ENCODE data around the gene MB.

MB gene

DNA sequence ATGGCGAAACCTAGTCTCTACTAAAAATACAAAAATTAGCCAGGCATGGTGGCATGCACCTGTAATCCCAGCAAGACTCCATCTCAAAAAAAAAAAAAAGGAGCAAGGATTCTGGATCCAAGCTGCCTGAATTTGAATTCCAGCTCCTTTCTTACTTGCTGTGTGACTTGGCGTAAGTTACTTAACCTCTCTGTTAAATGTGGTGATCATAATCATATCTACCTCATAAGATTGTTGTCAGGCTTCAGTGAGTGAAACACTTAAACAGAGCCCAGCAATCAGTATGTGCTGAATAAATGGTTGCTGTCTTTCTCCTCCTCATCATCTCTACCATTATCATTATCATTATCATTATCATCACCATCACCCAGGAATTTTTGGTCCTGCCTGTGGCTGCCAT lies 2.7 kb downstream of the MB start:
- DNase-seq: no peak

DNA sequence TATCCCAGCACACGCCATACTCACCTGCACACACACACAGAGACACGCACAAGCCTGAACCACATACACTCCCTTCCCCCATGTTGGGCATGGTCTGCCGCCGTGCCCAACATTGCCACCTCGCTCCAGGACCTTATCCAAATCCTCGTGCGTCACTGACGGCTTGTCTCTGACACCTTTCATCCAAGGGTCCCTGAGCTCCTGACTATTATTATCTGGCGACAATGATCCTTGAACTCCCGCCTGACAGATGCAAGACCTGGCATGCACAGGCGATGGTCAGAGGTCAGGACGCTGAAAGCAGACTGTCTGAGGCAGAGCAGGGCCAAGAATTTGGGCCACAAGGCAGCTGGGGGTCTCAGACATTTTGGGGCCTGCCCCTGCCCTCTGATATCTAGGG lies 4.2 kb downstream of the MB start:
- no peak for DNase-seq

DNA sequence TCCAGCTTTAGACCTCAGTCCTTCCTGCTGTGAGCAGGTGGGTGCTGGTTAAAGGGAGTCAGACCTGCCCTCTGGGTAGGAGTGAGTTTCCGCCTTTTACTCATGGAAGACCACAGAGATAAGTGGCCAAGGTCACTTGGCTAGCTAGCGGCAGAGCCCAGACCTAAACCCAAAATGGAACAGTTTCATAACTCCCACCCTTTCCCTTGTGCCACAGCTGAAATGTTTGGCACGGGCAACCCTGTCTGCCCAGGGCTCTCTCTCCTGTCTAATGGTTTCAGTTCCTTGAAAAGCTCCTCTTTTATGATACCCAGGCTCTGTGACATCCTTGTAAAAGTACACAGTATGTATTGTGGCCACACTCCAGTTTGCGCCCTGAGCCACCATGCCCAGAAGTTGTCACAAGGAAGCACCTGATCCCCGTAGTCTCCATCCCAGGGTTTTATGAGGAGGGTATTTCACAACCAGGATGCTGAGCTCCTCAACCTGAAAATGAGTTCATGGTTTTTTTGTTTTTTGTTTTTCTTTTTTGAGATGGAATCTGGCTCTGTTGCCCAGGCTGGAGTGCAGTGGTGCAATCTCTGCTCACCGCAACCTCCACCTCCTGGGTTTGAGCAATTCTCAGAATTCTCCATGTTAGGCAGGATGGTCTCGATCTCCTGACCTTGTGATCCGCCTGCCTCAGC lies 5.1 kb downstream of the MB start:
- no peak for DNase-seq

DNA sequence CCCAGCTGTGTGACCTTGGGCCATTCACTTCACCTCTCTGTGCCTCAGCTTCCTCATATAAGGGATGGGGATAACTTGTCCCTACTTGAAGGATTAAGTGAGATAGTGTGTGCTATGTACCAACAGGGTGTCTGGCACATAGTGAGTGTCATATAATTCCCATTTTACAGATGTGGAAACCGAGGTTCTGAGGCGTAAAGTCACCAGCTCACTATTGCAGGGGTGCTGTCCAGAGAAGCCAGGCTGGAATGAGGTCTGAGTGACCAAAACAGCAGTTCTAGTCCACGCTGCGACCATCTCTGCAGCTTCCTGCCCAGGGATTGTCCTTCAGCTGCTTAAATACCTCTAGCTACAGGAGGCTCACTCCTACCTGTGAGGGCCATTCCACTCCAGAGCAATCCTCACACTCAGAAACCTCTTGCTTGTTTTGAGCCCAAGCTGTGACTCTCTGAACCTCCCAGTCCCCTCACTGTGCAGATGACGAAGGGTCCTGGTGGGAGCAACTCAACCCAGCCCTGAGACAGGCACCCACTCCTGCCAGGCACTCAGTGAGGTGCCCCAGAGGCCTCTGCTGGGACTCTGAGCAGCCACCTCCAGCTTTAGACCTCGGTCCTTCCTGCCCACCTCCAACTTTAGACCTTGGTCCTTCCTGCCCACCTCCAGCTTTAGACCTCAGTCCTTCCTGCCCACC lies 5.8 kb downstream of the MB start:
- no peak for DNase-seq

DNA sequence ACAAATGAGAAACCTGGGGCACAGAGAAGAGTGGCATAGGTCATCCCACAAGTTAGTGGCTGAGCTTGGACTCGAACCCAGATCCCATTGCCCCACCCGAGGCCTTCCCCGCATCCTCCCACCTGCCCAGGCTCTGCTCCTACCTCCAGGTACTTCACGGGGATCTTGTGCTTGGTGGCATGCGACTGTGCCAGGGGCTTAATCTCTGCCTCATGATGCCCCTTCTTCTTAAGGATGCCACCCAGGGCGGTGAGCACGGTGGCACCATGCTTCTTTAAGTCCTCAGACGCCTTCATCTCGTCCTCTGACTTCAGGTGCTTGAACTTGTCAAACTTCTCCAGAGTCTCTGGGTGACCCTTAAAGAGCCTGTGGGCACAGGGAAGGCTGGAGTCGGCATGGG lies 6.4 kb downstream of the MB start:
- DNase-seq: no peak

DNA sequence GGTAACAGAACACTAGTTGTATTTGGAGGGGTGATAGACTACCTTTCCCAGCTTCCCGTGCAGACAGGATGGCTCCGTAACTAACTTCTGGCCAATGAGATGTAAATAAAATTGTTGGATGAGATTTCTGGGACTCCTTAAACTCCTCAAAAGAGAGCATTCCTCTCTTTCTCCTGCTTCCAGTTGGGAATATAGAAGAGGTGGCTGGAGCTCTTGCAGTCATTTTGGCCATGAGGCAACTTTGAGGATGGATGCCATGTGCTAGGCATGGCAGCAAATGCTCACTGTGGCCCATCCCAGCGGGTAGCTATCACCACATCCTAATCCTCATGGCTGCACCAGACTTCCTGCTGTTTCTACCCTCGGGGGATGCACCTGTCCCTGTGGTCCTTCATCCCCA lies 7.4 kb downstream of the MB start:
- DNase-seq: no peak

DNA sequence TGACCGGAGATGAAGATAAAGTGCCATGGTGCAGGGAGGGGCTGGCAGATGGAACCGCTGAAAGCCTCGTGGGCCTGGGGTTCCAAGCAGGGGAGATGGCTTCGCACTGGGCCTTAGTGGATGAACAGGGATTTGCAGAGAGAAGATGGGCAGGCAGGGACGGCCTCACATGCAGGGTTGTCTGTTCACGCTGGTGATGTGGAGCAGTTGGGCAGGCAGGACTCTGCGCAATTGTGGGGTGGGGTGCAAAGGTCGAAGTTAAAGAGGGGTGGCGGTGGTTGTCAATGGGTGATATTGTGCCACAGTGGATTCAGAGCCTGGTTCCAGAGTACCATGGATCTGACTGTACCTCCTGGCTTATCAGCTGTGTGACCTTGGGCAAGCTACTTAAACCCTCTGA lies 7.9 kb downstream of the MB start:
- no peak for DNase-seq

DNA sequence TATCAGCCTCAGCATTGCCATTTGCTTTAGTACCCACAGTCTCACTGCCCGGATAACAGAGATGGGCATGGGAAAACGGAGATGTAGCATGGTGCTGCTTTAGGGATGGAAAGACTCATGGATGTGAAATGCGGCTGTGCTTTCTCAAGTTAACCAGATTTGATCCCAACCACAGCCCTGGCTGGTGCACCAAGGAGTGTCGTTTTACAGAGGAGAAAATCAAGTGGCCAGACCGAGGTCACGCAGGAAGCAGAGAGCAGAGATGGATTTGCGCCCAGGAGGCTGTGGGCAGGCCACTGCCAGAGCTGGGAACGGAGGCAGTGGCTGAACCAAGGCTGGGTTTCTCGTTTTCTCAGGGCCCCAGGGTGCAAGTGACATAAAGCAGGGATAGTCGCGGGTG lies 9.0 kb downstream of the MB start:
- no peak for DNase-seq

DNA sequence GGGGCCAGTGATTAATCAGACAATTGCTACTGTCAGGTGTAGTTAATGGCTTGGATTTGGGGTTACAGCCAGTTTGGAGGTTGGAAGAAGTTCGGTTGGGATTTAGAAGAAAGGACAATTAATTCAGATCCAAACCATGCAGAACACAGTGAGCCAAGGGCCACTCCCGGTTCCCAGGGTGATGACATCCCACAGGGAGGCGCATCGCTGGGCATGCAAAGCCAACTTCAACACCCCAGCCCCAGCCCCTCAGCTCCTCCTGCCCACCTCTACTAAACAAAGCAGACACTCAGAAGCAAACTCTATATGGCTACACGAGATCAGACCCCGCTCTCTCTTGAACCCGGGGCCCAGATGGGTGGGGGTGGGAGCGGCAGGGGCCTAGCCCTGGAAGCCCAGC lies 10.2 kb downstream of the MB start:
- DNase-seq: no peak

DNA sequence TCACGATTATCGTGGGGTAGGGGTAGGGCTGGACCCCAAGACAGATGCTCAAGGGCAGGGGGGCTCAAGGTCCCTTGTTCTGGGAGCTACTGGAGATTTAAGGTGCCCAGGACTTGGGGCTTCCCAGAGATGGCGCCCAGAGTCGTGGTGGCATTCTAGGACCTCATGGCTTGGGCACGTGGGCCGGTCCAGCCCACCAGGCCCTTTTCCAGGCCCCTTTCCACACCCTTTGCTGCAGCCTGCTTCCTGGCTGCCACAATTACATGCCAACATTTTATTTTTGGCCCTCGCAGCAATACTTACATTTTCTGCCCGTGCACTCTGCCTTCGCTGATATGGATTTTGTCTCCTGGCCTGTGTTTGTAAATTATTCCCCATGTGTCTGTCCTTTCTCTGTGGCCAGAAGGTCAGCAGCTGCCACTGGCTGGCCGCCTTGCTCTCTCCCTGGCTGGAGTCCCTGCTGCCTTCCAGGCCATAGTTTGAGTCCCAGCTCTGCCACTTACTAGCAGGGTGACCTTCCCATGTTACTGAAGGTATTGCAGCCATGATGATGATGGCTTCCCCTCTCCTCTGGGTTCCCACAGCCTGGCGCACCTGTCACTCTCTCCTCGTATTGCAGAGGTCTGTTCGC lies 11.2 kb downstream of the MB start:
- no peak for DNase-seq

DNA sequence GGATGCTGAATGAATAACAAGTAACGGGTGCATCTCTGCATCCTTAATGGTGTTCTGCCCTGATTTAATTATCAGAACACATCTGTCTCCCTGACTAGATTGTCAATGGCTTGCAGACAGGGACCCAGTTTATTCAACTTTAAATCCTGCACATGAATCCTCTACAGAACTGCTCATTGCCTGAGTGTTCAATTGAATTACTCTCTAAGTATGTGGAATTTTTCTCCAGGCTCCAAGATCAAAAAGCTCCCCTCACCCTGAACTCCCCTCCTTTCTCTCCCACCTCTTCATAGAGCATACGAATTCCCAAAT lies 11.8 kb downstream of the MB start:
- DNase-seq: no peak

DNA sequence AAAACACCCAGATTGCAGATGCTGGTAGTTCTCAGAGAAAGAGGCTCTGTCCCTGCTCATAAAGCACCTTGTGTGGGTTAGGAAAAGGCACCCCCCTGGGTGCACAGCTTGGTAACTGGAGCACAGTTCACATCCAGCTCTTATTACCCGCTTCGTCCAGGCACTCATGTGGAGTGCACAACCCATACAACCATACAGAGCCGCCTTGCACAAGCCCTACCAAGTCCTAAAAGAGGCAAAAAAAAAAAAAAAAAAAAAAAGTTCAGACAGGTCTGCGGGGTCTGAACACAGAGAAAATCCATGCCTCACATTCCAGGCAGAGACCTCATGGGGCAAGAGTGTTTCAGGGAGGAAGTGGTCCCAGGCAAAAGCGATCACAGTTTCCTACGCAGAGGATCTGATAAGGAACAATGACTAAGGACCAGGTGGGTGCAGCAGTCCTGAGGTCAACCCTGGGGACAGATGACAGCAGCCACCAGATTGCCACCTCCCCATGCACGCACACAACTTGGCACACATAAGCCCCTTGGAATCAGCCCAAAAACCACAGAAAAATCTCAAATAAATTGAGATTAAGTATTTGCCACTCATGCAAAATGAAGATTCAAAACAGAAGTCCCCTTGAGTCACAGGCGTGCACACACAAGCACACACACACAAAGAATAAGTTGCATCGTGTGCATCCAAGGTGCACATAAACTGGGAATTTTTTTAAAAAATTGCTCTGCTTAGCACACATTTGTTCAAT lies 12.3 kb downstream of the MB start:
- DNase-seq: no peak

DNA sequence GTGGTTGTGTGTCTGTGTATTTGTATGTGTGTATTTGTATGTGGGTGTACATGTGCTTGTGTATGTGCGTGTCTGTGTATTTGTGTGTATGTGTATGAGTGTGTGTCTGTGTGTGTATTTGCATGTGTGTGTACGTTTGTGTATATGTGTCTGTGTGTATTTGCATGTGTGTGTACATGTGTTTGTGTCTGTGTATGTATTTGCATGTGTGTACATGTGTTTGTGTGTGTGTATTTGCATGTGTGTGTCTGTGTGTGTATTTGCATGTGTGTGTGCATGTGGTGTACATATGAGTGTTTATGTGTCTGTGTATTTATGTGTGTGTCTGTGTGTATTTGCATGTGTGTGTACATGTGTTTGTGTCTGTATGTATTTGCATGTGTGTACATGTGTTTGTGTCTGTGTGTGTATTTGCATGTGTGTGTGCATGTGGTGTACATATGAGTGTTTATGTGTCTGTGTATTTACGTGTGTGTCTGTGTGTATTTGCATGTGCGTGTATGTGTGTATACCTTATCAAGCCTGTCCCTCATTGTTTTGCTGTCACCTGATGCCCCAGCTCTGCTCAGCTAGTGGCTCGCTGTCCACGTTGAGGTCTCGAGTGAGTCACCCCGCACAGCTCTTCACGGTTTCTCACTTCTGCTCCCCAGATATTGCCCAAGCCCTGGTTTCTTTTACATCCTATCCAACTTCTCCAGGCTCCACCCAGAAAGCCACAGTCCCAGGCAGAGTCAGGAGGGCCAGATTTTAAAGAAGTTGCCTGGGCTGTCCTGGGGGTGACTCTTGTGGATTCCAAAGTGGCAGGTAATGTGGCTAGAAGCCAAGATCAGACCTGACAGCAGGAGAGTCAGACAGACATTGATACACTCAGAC lies 15.2 kb downstream of the MB start:
- DNase-seq: no peak

DNA sequence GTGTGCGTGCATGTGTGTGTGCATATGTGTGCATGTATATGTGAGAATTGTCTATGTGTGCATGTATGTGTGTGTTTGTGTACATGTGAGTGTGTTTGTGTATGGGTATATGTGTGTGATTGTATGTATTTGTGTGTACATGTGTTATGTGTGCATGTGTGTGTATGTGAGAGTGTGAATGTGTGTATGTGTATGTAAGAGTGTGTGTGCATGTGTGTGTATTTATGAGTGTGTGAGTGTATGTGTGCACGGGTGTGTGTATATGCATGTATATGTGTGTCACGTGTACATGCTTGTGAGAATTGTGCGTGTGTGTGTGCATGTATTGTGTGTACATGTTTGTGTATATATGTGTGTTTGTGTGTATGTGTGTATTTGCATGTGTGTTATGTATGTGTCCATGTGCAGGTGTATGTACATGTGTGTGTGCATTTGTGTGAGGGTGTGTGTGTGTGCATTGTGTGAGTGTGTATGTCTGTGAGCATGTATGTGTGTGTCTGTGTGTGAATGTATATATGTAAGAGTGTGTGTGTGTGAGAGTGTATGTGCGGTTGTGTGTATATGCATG lies 16.0 kb downstream of the MB start:
- DNase-seq: no peak

DNA sequence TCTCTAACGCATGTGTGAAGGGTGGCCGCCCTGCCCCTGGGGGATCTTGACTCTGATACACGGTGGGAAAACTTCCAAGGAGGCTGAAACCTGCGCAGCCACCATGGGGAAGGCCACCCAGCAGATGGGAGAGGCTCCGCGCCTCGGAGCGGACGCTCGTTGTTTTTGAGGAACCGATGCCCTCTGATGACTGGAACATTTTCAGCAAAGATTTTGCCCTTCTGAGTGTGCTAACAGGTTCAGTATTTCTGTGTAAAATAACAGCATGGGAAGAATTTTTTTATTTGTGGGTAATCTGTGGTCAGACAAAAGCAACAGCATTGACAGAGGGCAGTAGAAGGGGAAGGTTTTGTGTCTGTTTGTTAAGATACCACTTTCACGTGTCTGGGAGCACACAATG lies 16.7 kb downstream of the MB start:
- DNase-seq: no peak

DNA sequence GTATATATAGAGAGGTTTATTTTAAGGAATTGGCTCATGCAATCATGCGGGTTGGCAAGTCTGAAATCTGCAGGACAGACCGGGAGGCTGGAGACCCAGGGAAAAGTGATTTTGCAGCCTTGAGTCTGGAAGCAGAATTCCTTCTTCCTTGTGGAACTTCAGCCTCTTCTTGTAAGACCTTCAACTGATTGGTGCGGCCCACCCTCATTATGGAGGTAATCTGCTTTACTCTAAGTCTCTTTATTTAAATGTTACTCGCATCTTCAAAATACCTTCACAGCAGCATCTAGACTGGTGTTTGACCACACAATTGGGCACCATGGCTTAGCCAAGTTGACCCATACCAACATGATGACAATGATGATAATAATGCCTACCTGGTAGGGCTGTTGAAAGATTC lies 17.8 kb downstream of the MB start:
- no peak for DNase-seq

DNA sequence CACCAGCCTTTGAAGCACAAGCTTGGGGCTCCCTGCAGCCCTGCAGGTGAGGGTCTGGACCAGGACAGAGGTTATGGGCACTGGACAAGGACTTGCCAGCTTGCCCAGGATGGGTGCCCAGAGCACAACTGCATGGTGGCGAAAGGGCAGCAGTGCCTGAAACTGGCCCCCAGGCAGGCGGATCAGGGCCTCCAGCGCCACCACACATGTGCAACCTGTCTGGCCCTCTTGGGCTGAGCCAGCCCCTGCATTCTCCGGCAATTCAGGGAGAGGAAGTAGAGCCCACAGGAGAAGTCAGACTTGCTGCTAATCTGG lies 18.8 kb downstream of the MB start:
- no peak for DNase-seq

DNA sequence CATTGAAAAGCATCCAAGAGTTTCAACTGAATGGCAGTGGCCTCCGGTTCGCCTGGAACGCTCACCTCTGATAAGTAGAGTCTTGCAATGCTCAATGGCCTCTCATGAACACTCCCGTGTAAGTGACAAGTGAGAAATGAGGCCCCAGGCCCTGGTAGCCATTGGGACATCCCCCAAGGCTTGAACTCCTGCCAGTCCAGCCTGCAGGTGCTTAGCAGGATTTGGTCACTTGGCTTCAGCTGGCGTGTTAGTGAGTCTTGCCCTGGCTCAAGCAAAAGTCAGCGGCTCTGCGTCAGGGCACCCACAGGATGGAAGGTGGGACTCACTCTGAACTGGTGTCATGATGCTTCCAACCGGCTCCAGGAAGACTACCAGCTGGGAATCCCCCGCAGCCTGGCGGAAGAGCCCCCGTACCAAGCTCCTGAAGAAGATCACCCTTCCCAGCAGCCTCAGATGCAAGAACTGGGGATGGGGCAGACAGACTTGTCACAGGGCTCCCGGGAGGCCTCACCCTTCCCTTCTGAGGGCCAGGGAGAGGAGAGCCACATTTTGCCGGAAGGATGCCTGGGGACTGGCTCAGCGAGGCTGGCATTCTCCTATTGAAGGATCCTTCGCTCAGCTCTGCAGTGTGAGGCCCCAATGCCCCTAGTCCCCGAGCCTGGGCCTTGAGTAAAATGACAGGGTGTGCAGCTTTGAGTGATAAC lies 19.3 kb downstream of the MB start:
- no peak for DNase-seq

DNA sequence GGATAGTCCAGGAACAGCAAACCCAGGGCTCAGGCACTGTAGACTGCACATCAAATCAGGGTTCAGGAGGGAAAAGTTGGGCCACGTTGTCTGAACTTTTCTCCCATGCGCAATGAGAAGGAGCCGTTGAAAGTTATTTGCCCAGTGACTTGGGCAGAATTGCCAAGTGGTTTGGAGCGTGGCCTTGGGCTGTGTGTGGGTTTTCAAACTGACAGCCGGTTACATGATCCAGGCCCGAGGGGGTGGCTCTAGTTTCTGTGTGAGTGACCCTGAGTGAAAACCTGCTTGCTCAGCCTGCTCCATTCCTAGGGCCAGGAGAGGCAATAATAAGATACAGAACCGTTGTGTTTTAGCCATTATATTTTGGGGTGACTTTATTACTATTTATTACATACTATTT lies 20.3 kb downstream of the MB start:
- DNase-seq: no peak

DNA sequence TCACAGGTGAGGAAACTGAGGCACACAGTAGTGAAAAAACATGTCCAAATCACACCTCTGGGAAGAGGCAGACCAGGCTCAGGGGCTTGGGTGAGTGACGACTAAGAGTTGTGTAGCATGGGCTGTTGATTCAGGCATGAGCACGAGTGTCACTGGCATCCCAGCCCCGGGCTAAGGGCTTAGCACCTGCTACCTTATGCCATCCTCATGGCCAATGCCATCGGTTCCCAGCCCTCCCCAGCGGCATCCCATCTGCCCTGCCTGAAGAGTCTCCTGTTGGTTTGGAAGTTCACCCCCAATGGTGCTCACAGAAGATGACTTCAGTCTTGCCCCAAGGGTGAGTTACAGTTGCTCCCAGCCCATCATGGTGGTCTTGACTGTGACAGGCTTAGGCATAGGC lies 22.4 kb downstream of the MB start:
- no peak for DNase-seq

DNA sequence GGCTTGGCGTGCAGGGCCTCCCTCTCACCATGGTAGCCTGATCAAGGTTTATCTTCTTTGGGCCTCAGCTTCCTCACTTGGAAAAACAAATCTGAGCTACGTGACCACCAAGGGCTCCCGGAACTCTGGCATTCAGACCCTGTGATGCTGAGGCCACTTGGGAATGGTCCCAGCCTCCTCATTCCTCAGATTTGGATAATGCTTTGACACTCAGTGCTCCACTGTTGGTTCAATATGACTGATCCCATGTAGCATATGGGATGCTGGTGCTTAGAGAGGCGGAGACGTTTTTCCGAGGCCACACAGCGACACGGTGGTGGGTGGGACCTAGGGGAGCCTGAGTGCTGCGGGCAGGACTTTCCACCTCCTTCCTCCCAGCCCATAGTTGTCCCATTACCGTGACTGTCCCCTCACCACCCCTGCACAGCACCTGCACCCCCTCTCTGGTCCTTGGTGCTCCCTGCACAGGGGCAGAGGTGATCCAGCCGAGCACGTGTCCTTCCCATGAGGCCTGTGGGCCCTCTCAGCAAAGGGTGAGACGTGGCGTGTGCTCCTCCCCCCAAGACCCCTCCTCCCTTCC lies 23.1 kb downstream of the MB start:
- DNase-seq: no peak
